ENCODE data around the gene HNRNPA1L2. TPM values are rescaled to one million over a fixed set of nuclear protein-coding genes. Genes with fewer than 3 reads are reported as not detected.

HNRNPA1L2 gene
- total RNA-seq, 4 donors from 2014 or later, result 4.4 to 9.7 (median 5.6) TPM

DNA sequence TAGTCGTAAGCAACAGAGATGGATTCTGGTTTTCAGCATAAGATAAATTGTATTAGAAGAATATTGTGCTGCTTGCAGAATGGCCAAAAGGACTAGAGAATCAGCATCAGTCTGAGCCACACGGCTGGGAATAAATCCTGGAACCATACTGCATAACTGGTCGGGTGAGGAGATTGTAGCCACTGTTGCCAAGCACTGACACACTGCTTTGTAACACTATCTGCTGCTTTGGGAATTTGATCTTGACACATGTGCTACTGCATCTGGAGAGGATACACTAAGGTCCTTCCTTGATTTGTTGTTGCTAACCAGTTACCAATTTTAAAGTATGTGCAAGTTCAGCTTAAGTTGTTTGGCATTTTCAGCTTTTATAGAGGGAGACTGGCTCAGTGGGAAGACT, 1.9 kb downstream of the HNRNPA1L2 start:
- Histone ChIP-seq H3K36me3 (no peaks in the 10 kb centered on the region), H3K4me1 (peaks cover 6 to 9% of the 10 kb centered on the region in 2 donors), H3K27ac (no peak overlapping the region), H3K27me3 (no peaks in the 10 kb centered on the region), H3K4me3 (replicated peaks in 1 of 3) (no peak overlapping the region), H3K9me3 (no peaks in the 10 kb centered on the region)
- TF ChIP-seq POLR2A (IDR thresholded peaks at IDR 0.05), result no peak
- TF ChIP-seq, protein P1, sequence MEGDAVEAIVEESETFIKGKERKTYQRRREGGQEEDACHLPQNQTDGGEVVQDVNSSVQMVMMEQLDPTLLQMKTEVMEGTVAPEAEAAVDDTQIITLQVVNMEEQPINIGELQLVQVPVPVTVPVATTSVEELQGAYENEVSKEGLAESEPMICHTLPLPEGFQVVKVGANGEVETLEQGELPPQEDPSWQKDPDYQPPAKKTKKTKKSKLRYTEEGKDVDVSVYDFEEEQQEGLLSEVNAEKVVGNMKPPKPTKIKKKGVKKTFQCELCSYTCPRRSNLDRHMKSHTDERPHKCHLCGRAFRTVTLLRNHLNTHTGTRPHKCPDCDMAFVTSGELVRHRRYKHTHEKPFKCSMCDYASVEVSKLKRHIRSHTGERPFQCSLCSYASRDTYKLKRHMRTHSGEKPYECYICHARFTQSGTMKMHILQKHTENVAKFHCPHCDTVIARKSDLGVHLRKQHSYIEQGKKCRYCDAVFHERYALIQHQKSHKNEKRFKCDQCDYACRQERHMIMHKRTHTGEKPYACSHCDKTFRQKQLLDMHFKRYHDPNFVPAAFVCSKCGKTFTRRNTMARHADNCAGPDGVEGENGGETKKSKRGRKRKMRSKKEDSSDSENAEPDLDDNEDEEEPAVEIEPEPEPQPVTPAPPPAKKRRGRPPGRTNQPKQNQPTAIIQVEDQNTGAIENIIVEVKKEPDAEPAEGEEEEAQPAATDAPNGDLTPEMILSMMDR (IDR thresholded peaks at IDR 0.05), result no peak
- intact Hi-C loops (cut with DNase I), result no loop called here
- DNase-seq, result no peak
- WGBS, 2 donors, result 75 to 80% methylated on average over 3 of the region's 3 CpGs

DNA sequence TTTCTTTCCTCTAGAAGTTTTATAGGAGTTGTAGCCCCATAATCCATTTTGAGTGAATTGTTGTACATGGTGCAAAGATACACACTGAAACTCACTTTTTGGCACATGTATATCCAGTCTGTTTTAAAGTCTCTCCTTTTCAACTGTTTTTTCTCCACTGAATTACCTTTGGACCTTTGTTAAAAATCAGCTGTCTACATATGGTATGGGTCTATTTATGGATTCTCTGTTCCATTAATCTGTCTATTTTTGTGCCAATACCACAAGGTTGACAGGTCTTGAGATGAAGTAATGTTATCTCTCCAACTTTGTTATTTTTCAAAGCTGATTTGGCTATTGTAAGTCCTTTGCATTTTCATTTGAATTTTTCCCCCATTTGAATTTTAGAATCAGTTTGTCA, 4.7 kb downstream of the HNRNPA1L2 start:
- Histone ChIP-seq H3K27me3 (no peaks in the 10 kb centered on the region), H3K27ac (no peak overlapping the region), H3K9me3 (no peaks in the 10 kb centered on the region), H3K4me1 (peaks cover 9 to 10% of the 10 kb centered on the region in 2 donors), H3K36me3 (no peaks in the 10 kb centered on the region), H3K4me3 (replicated peaks in 1 of 3) (no peak overlapping the region)
- no peak for DNase-seq
- intact Hi-C loops (cut with DNase I), result no loop called here
- TF ChIP-seq POLR2A (IDR thresholded peaks at IDR 0.05), result no peak
- TF ChIP-seq, protein P1 (IDR thresholded peaks at IDR 0.05), result no peak

DNA sequence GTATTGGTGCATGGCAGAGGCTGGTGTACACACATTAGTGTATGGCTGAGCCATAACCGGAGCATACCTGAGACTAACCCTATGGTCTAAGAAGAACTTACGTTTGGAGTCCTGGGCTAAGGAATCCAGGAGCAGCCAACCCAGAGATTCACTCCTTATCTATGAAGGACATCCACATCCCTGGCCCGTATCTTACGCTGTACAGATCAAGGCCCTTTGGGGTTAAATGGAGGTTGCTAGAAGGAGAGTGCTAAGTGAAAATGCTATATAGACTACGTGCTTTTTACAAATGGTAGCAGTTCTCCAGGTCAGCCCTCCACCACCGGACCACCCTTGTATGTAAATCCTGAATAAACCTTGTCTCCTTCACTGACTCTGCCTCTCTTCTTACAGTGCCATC, 8.5 kb downstream of the HNRNPA1L2 start:
- peaks cover 16 to 21% of the 10 kb centered on the region in 2 donors for H3K4me1 ChIP-seq
- no peaks in the 10 kb centered on the region for H3K36me3 ChIP-seq
- intact Hi-C loops (cut with DNase I), result no loop called here
- H3K9me3 ChIP-seq, result no peaks in the 10 kb centered on the region
- no peak for DNase-seq
- H3K27ac ChIP-seq, result no peak overlapping the region
- peak overlapping the region in 1 of 3 donors; percentile 83 for H3K4me3 ChIP-seq (replicated peaks in 1 of 3)
- WGBS, 2 donors, result 74 to 80% methylated on average over 6 of the region's 6 CpGs
- H3K27me3 ChIP-seq, result no peaks in the 10 kb centered on the region
- TF ChIP-seq POLR2A (IDR thresholded peaks at IDR 0.05), result no peak
- TF ChIP-seq, protein P1 (IDR thresholded peaks at IDR 0.05), result no peak

DNA sequence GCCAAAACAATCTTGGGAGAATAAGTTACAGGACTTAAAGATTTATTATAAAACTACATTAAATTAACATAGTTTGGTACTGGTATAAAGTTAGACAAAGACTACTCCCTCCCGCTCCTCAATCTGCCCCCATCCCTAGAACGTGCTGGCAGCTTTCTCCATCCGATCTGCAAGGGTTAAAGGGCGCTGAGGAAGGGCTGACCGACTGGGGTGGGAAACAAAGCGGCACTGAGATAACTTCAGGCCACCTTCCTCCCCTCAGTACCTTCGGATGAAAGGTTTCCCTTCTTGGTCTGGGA, 9.6 kb downstream of the HNRNPA1L2 start:
- intact Hi-C loops (cut with DNase I), result no loop called here

DNA sequence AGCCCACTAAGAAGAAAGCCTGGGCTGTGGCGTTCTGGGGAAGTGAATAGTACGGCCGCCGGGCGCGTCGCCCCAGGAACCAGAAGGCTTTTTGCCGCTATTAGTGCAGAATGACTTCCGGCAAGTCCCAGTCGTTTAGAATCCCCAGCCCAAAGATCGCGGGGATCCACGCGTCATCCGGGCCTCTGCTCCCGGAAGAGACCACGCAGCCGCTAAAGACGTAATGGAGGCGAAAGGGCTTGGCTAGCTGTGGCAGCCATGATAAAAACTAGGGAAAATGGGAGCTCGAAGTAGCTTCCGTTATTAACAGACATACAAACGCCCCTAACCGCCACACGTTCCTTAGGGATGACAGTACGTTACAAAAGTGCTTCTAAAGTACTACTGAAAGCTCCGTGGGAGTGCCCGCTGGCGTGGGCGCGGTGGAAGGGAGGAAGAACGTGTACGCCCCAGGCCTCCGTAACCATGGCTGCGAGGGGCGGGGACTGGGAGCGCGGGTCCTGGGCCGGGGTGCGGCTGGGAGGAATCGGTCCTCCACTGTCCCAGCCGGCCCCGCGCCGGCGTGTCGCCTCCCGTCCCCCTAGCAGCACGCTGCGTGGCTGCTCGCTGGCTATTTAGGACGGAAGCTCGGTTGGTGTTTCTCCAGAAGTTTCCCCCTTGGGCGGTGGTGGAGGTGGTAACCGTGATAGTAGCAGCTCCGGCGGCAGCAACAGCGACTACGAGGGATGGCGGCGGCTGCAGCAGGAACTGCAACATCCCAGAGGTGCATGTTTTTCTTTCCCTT, 10.2 kb downstream of the HNRNPA1L2 start, which contains the start of gene SUGT1:
Gene SUGT1, plus strand, starts transcription at position 641 of the 784 bp plus-strand sequence. Its CDS starts 85 bp downstream, at position 726.
- peak; percentile 99 for DNase-seq
- 0 to 1% methylated on average over 29 to 51 of the region's 61 CpGs for WGBS, 2 donors
- intact Hi-C loops (cut with DNase I), result no loop called here
- Histone ChIP-seq H3K36me3 (no peaks in the 10 kb centered on the region), H3K27ac (peak within 1 kb of the TSS; percentile 92 to 98 (median 96)), H3K4me3 (replicated peaks in 1 of 3) (peak within 1 kb of the TSS; percentile 42 to 89 (median 83)), H3K27me3 (no peaks in the 10 kb centered on the region), H3K9me3 (no peaks in the 10 kb centered on the region), H3K4me1 (peaks cover 21 to 24% of the 10 kb centered on the region in 2 donors)
- TF ChIP-seq, protein P1 (IDR thresholded peaks at IDR 0.05), result peak in 4 of 6 experiments; percentile 64 to 67 (median 66)
- TF ChIP-seq POLR2A (IDR thresholded peaks at IDR 0.05), result peak; percentile 36 to 78

More for the DNA sequence above, 9.6 kb downstream of the HNRNPA1L2 start:
- TF ChIP-seq POLR2A (IDR thresholded peaks at IDR 0.05), result no peak
- TF ChIP-seq, protein P1 (IDR thresholded peaks at IDR 0.05), result no peak
- H3K27me3 ChIP-seq, result no peaks in the 10 kb centered on the region
- H3K27ac ChIP-seq, result peak overlapping the region; percentile 92 to 98 (median 96)
- 0 to 1% methylated on average over 7 of the region's 7 CpGs for WGBS, 2 donors
- peak overlapping the region; percentile 42 to 89 (median 83) for H3K4me3 ChIP-seq (replicated peaks in 1 of 3)
- H3K4me1 ChIP-seq, result peaks cover 21 to 24% of the 10 kb centered on the region in 2 donors
- H3K36me3 ChIP-seq, result no peaks in the 10 kb centered on the region
- H3K9me3 ChIP-seq, result no peaks in the 10 kb centered on the region
- DNase-seq, result no peak
